OCI-LY1 (cell line): Measurements from ENCODE around the gene PGC.

Experiments
- CTCF ChIP-seq: fragments of 200-600 bp; sonication (generic), shearing (Covaris generic); IDR thresholded peaks from 2 replicates; pipeline ENCODE4 v1.5.1; 2017; ENCODE audit warnings: mild to moderate bottlenecking, antibody characterized with exemption, low read length, moderate library complexity, mixed read lengths
- EZH2 ChIP-seq: fragments of 200-600 bp; sonication (generic), shearing (Covaris generic); IDR thresholded peaks from 2 replicates; pipeline ENCODE4 v1.8.0; 2017; ENCODE audit warnings: borderline replicate concordance, mixed run types, mild to moderate bottlenecking, antibody characterized with exemption, low read length, moderate library complexity, mixed read lengths

GRCh38 chr6:41750374-41750773 lies 3.2 kb upstream of the PGC start:
- TF ChIP-seq CTCF = no peak
- TF ChIP-seq EZH2 = no peak
